GM15510 (cell line): ENCODE measurements around the gene DCAF11.

Experiments used
- POLR2A ChIP-seq: IDR thresholded peaks from 3 replicates; pipeline ENCODE4 v1.6.1; 2011; ENCODE audit warnings: borderline replicate concordance; ENCODE audit not compliant: insufficient read length; ENCODE audit errors: extremely low read depth

Gene DCAF11

GRCh38 chr14:24135834-24136683, 21.5 kb downstream of the DCAF11 start, which contains the start of gene PSME1:
PSME1 (plus strand) TSS chr14:24136194; CDS start chr14:24136263, 69 bp downstream.
- peak; percentile 77 for TF ChIP-seq POLR2A

GRCh38 chr14:24136684-24137528, 22.3 kb downstream of the DCAF11 start:
- no peak for TF ChIP-seq POLR2A

- TF ChIP-seq POLR2A = no peak
These were observed 23.2 kb downstream of the DCAF11 start for GRCh38 chr14:24137529-24138395.

- TF ChIP-seq POLR2A = no peak
These were observed 24.1 kb downstream of the DCAF11 start for GRCh38 chr14:24138396-24139271.

- no peak for TF ChIP-seq POLR2A
These were observed 24.8 kb downstream of the DCAF11 start for GRCh38 chr14:24139272-24139934.

- TF ChIP-seq POLR2A = peak; percentile 95
These were observed 26.7 kb downstream of the DCAF11 start, which contains the start of gene EMC9 for GRCh38 chr14:24141097-24141880. EMC9 (minus strand) TSS chr14:24141591; CDS start chr14:24141304, 287 bp downstream.

- TF ChIP-seq POLR2A = no peak
These were observed 28.9 kb downstream of the DCAF11 start for GRCh38 chr14:24143511-24143910.

- no peak for TF ChIP-seq POLR2A
These were observed 29.9 kb downstream of the DCAF11 start for GRCh38 chr14:24144451-24144850.

GRCh38 chr14:24145219-24145618, 30.6 kb downstream of the DCAF11 start:
- no peak for TF ChIP-seq POLR2A

GRCh38 chr14:24145690-24146452, 31.3 kb downstream of the DCAF11 start:
- TF ChIP-seq POLR2A = no peak

GRCh38 chr14:24146453-24146977, 31.9 kb downstream of the DCAF11 start, which contains the start of gene PSME2:
PSME2 (minus strand) TSS chr14:24146610; CDS start chr14:24146581, 29 bp downstream.
- peak; percentile 68 for TF ChIP-seq POLR2A

- peak; percentile 67 for TF ChIP-seq POLR2A
These were observed 32.6 kb downstream of the DCAF11 start, which contains the start of gene RNF31 for GRCh38 chr14:24146978-24147760. RNF31 (plus strand) TSS chr14:24147498; CDS start chr14:24147699, 201 bp downstream.
